Lower leg skin (tissue), 4 donors: Measurements from ENCODE around the gene CC2D1A. TPM values are rescaled to one million over a fixed set of nuclear protein-coding genes. Genes with fewer than 3 reads are reported as not detected.

Experiments
- DNase-seq, 2 donors: peaks; one replicate each; pipeline ENCODE4 v3.0.0-alpha.2; 2019; ENCODE audit warnings: low spot score in 2 of 2
- H3K4me3 ChIP-seq: fragments of 200-600 bp; sonication (generic); 2 replicates; pipeline ENCODE4 v1.5.1; 2017; ENCODE audit warnings: mild to moderate bottlenecking, low read depth; ENCODE audit not compliant: poor library complexity, severe bottlenecking
- POLR2A ChIP-seq, 2 donors: fragments of 450-650 bp; IDR thresholded peaks; one replicate each; pipeline ENCODE4 v1.6.1; 2016 to 2017; ENCODE audit warnings: antibody characterized with exemption in 2 of 2, mild to moderate bottlenecking in 1 of 2, moderate library complexity in 1 of 2
- WGBS, 2 donors: methylation state at CpG; one replicate each; pipeline ENCODE4 v1.1.5; 2018; 5-methylcytosine and 5-hydroxymethylcytosine counted together
- intact Hi-C: fragments of 100-400 bp; cut with DNase I; formaldehyde crosslinking; loops from one replicate; pipeline ENCODE4 v1.15.0; 2023; ENCODE audit warnings: low total_unique reads
- total RNA-seq, 4 donors: library from RNA; depleted of rRNA; stranded (reverse); fragments of >200 nt; gene quantifications; one replicate each; pipeline ENCODE4 v1.1.0, GENCODE V29; 2016
- TF ChIP-seq, protein P1 (sequence below), 3 donors: fragments of 450-650 bp; IDR thresholded peaks; one replicate each; pipeline ENCODE4 v1.5.1; 2016; ENCODE audit warnings: antibody characterized with exemption in 3 of 3, mild to moderate bottlenecking in 3 of 3, moderate library complexity in 2 of 3

Gene CC2D1A
- total RNA-seq, 4 donors from 2014 or later: 48.9 to 104 (median 54.8) TPM

GRCh38 chr19:13884726-13885591 lies 21.0 kb upstream of the CC2D1A start:
- DNase-seq: no peak
- TF ChIP-seq, protein P1, sequence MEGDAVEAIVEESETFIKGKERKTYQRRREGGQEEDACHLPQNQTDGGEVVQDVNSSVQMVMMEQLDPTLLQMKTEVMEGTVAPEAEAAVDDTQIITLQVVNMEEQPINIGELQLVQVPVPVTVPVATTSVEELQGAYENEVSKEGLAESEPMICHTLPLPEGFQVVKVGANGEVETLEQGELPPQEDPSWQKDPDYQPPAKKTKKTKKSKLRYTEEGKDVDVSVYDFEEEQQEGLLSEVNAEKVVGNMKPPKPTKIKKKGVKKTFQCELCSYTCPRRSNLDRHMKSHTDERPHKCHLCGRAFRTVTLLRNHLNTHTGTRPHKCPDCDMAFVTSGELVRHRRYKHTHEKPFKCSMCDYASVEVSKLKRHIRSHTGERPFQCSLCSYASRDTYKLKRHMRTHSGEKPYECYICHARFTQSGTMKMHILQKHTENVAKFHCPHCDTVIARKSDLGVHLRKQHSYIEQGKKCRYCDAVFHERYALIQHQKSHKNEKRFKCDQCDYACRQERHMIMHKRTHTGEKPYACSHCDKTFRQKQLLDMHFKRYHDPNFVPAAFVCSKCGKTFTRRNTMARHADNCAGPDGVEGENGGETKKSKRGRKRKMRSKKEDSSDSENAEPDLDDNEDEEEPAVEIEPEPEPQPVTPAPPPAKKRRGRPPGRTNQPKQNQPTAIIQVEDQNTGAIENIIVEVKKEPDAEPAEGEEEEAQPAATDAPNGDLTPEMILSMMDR (IDR thresholded peaks at IDR 0.05): no peak
- TF ChIP-seq POLR2A (IDR thresholded peaks at IDR 0.05): no peak
- intact Hi-C loops: no loop called here
- 35 to 41% methylated on average over 24 to 26 of the region's 26 CpGs for WGBS, 2 donors
- no peak overlapping the region for H3K4me3 ChIP-seq

DNA sequence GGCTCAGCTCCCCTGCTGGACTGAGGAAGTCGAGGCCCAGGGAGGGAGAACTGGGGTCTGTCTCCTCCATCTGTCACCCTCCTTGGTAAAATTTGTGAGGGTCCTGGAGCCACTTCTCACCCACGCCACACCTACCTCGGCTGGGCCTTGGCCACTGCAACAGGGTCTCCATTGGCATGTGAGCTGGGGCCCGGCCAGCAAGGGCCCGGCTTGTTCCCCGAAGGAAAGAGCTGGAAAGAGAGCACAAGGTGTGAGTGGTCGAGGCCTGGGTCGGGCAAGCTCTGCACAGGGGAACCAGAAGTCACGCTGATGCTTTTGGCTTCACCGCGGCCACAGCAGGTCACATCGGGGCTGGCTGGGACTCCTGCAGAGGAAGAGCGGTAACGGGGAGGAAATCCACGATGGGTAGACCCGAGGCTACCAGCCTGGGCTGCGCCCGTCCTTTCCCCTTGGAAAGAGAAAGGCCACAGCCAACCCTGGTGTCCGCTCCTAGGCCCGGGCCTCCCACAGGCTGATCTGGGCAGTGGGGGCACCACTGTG lies 20.1 kb upstream of the CC2D1A start:
- no peak for DNase-seq
- no peak overlapping the region for H3K4me3 ChIP-seq
- WGBS, 2 donors: 84 to 87% methylated on average over 20 of the region's 20 CpGs
- TF ChIP-seq POLR2A (IDR thresholded peaks at IDR 0.05): no peak
- TF ChIP-seq, protein P1 (IDR thresholded peaks at IDR 0.05): no peak
- intact Hi-C loops: no loop called here

DNA sequence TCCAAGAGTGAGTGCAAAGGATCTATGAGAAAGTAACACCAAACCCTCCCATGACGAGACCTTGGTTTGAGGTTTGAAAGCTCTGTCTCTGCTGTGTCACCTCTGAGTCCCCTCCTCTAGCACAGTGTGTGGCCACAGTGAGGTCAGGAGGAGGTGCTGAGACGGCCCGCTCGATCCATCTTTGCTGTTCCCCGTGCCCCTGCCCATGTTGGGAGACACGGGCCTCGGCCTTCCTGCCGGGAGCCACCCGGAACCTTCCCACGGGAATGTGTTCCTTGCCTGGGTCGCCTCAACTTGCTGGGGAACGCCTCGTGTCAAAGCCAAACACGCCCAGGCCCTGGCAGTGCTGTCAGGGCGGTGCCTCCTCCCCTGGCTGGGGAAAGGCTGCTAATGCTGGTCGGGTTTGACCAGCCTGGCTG lies 19.0 kb upstream of the CC2D1A start:
- no peak overlapping the region for H3K4me3 ChIP-seq
- peak in 1 of 2 donors; percentile 68 for DNase-seq
- TF ChIP-seq, protein P1 (IDR thresholded peaks at IDR 0.05): no peak
- no peak for TF ChIP-seq POLR2A (IDR thresholded peaks at IDR 0.05)
- intact Hi-C loops: no loop called here
- 17 to 29% methylated on average over 14 to 16 of the region's 16 CpGs for WGBS, 2 donors

GRCh38 chr19:13887517-13887916 lies 18.5 kb upstream of the CC2D1A start:
- WGBS, 2 donors: 15 to 29% methylated on average over 4 to 5 of the region's 5 CpGs
- no peak overlapping the region for H3K4me3 ChIP-seq
- no peak for DNase-seq
- TF ChIP-seq POLR2A (IDR thresholded peaks at IDR 0.05): no peak
- TF ChIP-seq, protein P1 (IDR thresholded peaks at IDR 0.05): no peak
- intact Hi-C loops: no loop called here

- H3K4me3 ChIP-seq: no peak overlapping the region
- 50 to 58% methylated on average over 15 to 16 of the region's 16 CpGs for WGBS, 2 donors
- TF ChIP-seq, protein P1 (IDR thresholded peaks at IDR 0.05): no peak
- TF ChIP-seq POLR2A (IDR thresholded peaks at IDR 0.05): no peak
- intact Hi-C loops: no loop called here
- no peak for DNase-seq
These were observed 17.7 kb upstream of the CC2D1A start for GRCh38 chr19:13888281-13888680.
